GM18517 (cell line): ENCODE measurements around the gene GLDN.
"Not testable (repeated sequence)": the region's sequence is repeated elsewhere in the genome, so short reads cannot be mapped to it uniquely, and the experiment has no call there.

Source experiments
- ATAC-seq: cut with Tn5 transposase; IDR thresholded peaks from one replicate; pipeline ENCODE4 v1.9.1; 2021; ENCODE audit warnings: mild to moderate bottlenecking, moderate library complexity; ENCODE audit not compliant: unreplicated experiment

The GLDN gene

GRCh38 chr15:51386960-51387698 is 45.7 kb downstream of the GLDN start:
- ATAC-seq = no peak

- no peak for ATAC-seq
Observed at GRCh38 chr15:51387699-51388041, 46.2 kb downstream of the GLDN start.

GRCh38 chr15:51388726-51389125 is 47.3 kb downstream of the GLDN start:
- no peak for ATAC-seq

- ATAC-seq = no peak
Observed at GRCh38 chr15:51390241-51390965, 48.9 kb downstream of the GLDN start.

GRCh38 chr15:51390966-51391422 is 49.5 kb downstream of the GLDN start:
- ATAC-seq = no peak

- ATAC-seq = no peak
Observed at GRCh38 chr15:51396921-51397320, 55.5 kb downstream of the GLDN start.

GRCh38 chr15:51398626-51399025 is 57.2 kb downstream of the GLDN start:
- no peak for ATAC-seq

- ATAC-seq = no peak
Observed at GRCh38 chr15:51401051-51401780, 59.8 kb downstream of the GLDN start.

- ATAC-seq = no peak
Observed at GRCh38 chr15:51401872-51402517, 60.5 kb downstream of the GLDN start.

- ATAC-seq = no peak
Observed at GRCh38 chr15:51403072-51403878, 61.8 kb downstream of the GLDN start.

GRCh38 chr15:51403946-51404695 is 62.7 kb downstream of the GLDN start:
- no peak for ATAC-seq

GRCh38 chr15:51405693-51406523 is 64.5 kb downstream of the GLDN start:
- no peak for ATAC-seq

- no peak for ATAC-seq
Observed at GRCh38 chr15:51414256-51414860, 72.9 kb downstream of the GLDN start.

GRCh38 chr15:51416129-51416528 is 74.7 kb downstream of the GLDN start:
- no peak for ATAC-seq

- not testable (repeated sequence) for ATAC-seq
Observed at GRCh38 chr15:51423040-51423439, 81.6 kb downstream of the GLDN start.

GRCh38 chr15:51424780-51425179 is 83.3 kb downstream of the GLDN start:
- ATAC-seq = no peak

GRCh38 chr15:51425517-51426040 is 84.1 kb downstream of the GLDN start:
- ATAC-seq = no peak

- no peak for ATAC-seq
Observed at GRCh38 chr15:51438526-51438925, 97.1 kb downstream of the GLDN start.
